Measurements from ENCODE around the gene PLEKHA8. TPM values are rescaled to one million over a fixed set of nuclear protein-coding genes. Genes with fewer than 3 reads are reported as not detected.

Gene PLEKHA8
- total and polyA plus RNA-seq, 4 donors = 2.7 to 16.7 (median 6.5) TPM

GRCh38 chr7:30038196-30038980 lies 10.2 kb downstream of the PLEKHA8 start:
- peak in 2 of 3 donors; percentile 55 to 60 for DNase-seq
- no peak overlapping the region for H3K4me3 ChIP-seq

GRCh38 chr7:30040938-30041337 lies 12.7 kb downstream of the PLEKHA8 start:
- Histone ChIP-seq H3K27me3 (ENCODE audit: control insufficient read depth in 3 of 3, insufficient read depth in 3 of 3, low read length in 2 of 3) (no peaks in the 10 kb centered on the region), H3K36me3 (ENCODE audit: control insufficient read depth in 4 of 4, insufficient read depth in 4 of 4, low read length in 4 of 4) (peaks cover 2 to 9% (median 6%) of the 10 kb centered on the region in 4 donors), H3K9me3 (ENCODE audit: control insufficient read depth in 4 of 4, insufficient read depth in 3 of 4, low read length in 3 of 4) (no peaks in the 10 kb centered on the region), H3K4me3 (no peak overlapping the region), H3K9ac (ENCODE audit: insufficient read depth in 1 of 2, low read length in 2 of 2) (no peak overlapping the region), H3K4me1 (ENCODE audit: control insufficient read depth in 5 of 5, insufficient read depth in 5 of 5, low read length in 5 of 5) (peaks cover 0 to 4% (median 0%) of the 10 kb centered on the region in 5 donors), H3K27ac (ENCODE audit: low read depth in 1 of 2, low read length in 1 of 2) (no peak overlapping the region)
- TF ChIP-seq, protein P1, sequence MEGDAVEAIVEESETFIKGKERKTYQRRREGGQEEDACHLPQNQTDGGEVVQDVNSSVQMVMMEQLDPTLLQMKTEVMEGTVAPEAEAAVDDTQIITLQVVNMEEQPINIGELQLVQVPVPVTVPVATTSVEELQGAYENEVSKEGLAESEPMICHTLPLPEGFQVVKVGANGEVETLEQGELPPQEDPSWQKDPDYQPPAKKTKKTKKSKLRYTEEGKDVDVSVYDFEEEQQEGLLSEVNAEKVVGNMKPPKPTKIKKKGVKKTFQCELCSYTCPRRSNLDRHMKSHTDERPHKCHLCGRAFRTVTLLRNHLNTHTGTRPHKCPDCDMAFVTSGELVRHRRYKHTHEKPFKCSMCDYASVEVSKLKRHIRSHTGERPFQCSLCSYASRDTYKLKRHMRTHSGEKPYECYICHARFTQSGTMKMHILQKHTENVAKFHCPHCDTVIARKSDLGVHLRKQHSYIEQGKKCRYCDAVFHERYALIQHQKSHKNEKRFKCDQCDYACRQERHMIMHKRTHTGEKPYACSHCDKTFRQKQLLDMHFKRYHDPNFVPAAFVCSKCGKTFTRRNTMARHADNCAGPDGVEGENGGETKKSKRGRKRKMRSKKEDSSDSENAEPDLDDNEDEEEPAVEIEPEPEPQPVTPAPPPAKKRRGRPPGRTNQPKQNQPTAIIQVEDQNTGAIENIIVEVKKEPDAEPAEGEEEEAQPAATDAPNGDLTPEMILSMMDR (IDR thresholded peaks at IDR 0.05; ENCODE audit: control extremely low read depth, extremely low read depth) = no peak
- DNase-seq = no peak
- no peak for ATAC-seq (ENCODE audit: insufficient read depth, low FRiP score)

More at GRCh38 chr7:30038196-30038980, 10.2 kb downstream of the PLEKHA8 start:
- Histone ChIP-seq H3K4me1 (ENCODE audit: control insufficient read depth in 5 of 5, insufficient read depth in 5 of 5, low read length in 5 of 5) (peaks cover 0 to 4% (median 0%) of the 10 kb centered on the region in 5 donors), H3K36me3 (ENCODE audit: control insufficient read depth in 4 of 4, insufficient read depth in 4 of 4, low read length in 4 of 4) (peaks cover 0 to 5% (median 0%) of the 10 kb centered on the region in 4 donors), H3K9me3 (ENCODE audit: control insufficient read depth in 4 of 4, insufficient read depth in 3 of 4, low read length in 3 of 4) (no peaks in the 10 kb centered on the region), H3K27me3 (ENCODE audit: control insufficient read depth in 3 of 3, insufficient read depth in 3 of 3, low read length in 2 of 3) (no peaks in the 10 kb centered on the region), H3K9ac (ENCODE audit: insufficient read depth in 1 of 2, low read length in 2 of 2) (no peak overlapping the region), H3K27ac (ENCODE audit: low read depth in 1 of 2, low read length in 1 of 2) (no peak overlapping the region)
- ATAC-seq (ENCODE audit: insufficient read depth, low FRiP score) = no peak
- TF ChIP-seq, protein P1 (IDR thresholded peaks at IDR 0.05; ENCODE audit: control extremely low read depth, extremely low read depth) = no peak
- 77 to 83% methylated on average over 3 of the region's 3 CpGs for WGBS, 2 donors

DNA sequence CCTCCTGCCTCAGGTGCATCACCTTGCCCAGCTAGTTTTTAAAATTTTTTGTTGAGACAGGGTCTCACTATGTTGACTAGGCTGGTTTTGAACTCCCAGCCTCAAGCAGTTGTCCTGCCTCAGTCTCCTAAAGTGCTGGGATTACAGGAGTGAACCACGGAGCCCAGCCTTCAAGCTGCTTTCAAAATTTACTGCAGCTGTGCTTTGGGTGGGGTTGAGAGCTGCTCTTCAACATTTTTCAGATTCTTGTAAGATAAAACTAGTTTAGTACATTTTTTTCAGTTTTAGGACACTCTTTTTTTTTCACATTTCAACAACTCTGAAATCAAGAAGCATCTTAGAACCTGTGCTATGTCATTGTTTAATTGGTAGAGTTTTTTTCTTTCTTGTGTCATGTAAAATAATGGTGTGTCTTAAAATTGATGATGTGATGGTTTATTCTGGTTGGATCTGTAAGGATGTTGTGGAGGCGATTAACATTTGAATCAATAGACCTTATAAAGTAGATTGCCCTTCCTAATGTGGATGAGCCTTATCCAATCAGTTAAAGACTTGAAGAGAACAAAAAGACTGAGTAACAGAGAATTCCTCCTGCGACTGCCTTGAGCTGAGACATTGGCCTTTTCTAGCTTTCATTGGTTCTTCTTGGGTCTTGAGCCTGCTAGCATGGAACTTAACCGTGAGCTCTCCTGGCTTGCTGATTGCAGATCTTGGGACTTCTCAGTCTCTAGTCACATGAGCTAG lies 13.5 kb downstream of the PLEKHA8 start:
- peaks cover 0 to 4% (median 3%) of the 10 kb centered on the region in 5 donors for H3K4me1 ChIP-seq (ENCODE audit: control insufficient read depth in 5 of 5, insufficient read depth in 5 of 5, low read length in 5 of 5)
- TF ChIP-seq, protein P1 (IDR thresholded peaks at IDR 0.05; ENCODE audit: control extremely low read depth, extremely low read depth) = no peak
- no peak overlapping the region for H3K27ac ChIP-seq (ENCODE audit: low read depth in 1 of 2, low read length in 1 of 2)
- no peaks in the 10 kb centered on the region for H3K27me3 ChIP-seq (ENCODE audit: control insufficient read depth in 3 of 3, insufficient read depth in 3 of 3, low read length in 2 of 3)
- ATAC-seq (ENCODE audit: insufficient read depth, low FRiP score) (no peak), DNase-seq (no peak)
- H3K9me3 ChIP-seq (ENCODE audit: control insufficient read depth in 4 of 4, insufficient read depth in 3 of 4, low read length in 3 of 4) = no peaks in the 10 kb centered on the region
- no peak overlapping the region for H3K4me3 ChIP-seq
- 84 to 92% methylated on average over 4 of the region's 4 CpGs for WGBS, 2 donors
- no peak overlapping the region for H3K9ac ChIP-seq (ENCODE audit: insufficient read depth in 1 of 2, low read length in 2 of 2)
- peaks cover 4 to 17% (median 13%) of the 10 kb centered on the region in 4 donors for H3K36me3 ChIP-seq (ENCODE audit: control insufficient read depth in 4 of 4, insufficient read depth in 4 of 4, low read length in 4 of 4)
